Left lung (tissue), 10 donors: ENCODE measurements around the gene CYB5D1. TPM values are rescaled to one million over a fixed set of nuclear protein-coding genes. Genes with fewer than 3 reads are reported as not detected.

Experiments used
- ATAC-seq: fragments of 200-7000 bp; cut with Tn5 transposase; one replicate; pipeline ENCODE4 v1.9.1; 2020; ENCODE audit warnings: moderate library complexity
- DNase-seq, 4 donors: peaks; one replicate each; pipeline ENCODE4 v3.0.0-alpha.2; 2013 to 2020
- H3K27ac ChIP-seq, 2 donors: fragments of 200-600 bp; sonication (generic) in 1 of 2; one replicate each; pipeline versions ENCODE4 v1.5.0 to v1.8.0; 2020 to 2021
- H3K27me3 ChIP-seq, 2 donors: fragments of 200-600 bp; sonication (generic) in 1 of 2; one replicate each; pipeline versions ENCODE4 v1.5.0 to v1.8.0; 2020 to 2021
- H3K36me3 ChIP-seq, 2 donors: fragments of 200-600 bp; sonication (generic) in 1 of 2; one replicate each; pipeline versions ENCODE4 v1.5.0 to v1.8.0; 2020 to 2021
- H3K4me1 ChIP-seq, 2 donors: fragments of 200-600 bp; one replicate each; pipeline ENCODE4 v1.8.0; 2021
- H3K4me3 ChIP-seq, 2 donors: fragments of 200-600 bp; sonication (generic) in 1 of 2; one replicate each; pipeline versions ENCODE4 v1.5.0 to v1.8.0; 2020 to 2021; ENCODE audit warnings: mild to moderate bottlenecking in 1 of 2
- H3K9me3 ChIP-seq, 2 donors: fragments of 200-600 bp; sonication (generic) in 1 of 2; one replicate each; pipeline versions ENCODE4 v1.5.0 to v1.8.0; 2020 to 2021
- intact Hi-C, 2 donors: fragments of 100-400 bp; cut with DNase I; formaldehyde crosslinking; loops; one replicate each; pipeline versions ENCODE4 v1.11.2 to v1.14.2; 2022
- polyA plus RNA-seq, 6 donors: library from polyadenylated mRNA; unstranded; fragments of 120-200 nt; gene quantifications; one replicate each; pipeline ENCODE4 v1.2.1, GENCODE V29; 2013; ENCODE audit not compliant: insufficient read length in 6 of 6
- total RNA-seq, 2 donors: library from RNA; stranded (reverse); fragmentation: NEBNext Ultra II Directional; extraction: Animal tissue kit (Norgen Biotek cat#: 25700); gene quantifications; one replicate each; pipeline ENCODE4 v1.2.1, GENCODE V29; 2021
- TF ChIP-seq, protein P1 (sequence below), 2 donors: fragments of 200-600 bp; sonication (generic) in 1 of 2; IDR thresholded peaks; one replicate each; pipeline versions ENCODE4 v1.5.0 to v1.8.0; 2021; ENCODE audit warnings: antibody characterized with exemption in 2 of 2
- donor health status: DM: no; HTN: yes; CAD: no.
- donor health status: DM: no; HTN: no; CAD: no.

CYB5D1 gene
- total and polyA plus RNA-seq, 8 donors = 9.8 to 25.8 (median 19.2) TPM

DNA sequence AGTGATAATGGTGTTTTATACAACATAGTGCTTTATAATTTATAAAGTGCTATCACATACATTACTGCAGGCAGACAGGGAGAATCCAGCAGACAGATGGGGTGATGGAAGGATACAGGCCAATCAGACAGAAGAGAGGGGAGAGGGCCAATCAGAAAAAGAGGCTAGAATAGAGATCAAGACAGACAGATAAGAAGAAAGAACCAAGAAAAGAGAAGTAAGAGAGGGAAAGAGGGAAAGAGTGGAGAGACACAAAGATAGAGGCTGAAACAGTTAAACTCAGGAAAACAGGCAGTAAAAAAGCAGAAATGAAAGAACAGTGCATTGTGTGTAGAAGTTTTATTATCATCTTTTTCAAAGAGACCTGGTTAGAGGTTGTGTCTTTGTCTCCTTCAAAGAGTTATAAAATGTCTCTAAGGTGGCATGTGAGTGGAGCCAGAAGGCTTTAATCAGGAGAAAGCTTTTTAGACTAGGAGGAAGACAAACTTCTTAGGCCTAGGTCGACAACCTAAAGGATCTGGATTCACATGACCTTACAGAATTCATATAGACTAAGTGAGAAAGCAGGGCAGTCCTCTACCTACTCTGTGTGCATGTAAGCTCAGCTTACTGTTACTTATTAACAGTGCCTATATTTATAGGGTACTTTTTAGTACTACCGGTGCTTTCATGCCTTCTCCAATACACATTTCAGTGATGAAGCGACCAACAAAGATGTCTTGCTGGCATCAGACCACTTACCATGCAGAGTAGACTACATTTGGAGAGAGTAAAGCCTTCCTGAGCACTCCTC is 22.5 kb downstream of the CYB5D1 start:
- H3K4me1 ChIP-seq = peaks cover 4 to 52% of the 10 kb centered on the region in 2 donors
- no peak overlapping the region for H3K4me3 ChIP-seq
- no peak for DNase-seq
- no peaks in the 10 kb centered on the region for H3K9me3 ChIP-seq
- H3K36me3 ChIP-seq = peaks cover 0 to 3% of the 10 kb centered on the region in 2 donors
- no peak overlapping the region for H3K27ac ChIP-seq
- no peaks in the 10 kb centered on the region for H3K27me3 ChIP-seq
- intact Hi-C loops = no loop called here
- ATAC-seq = no peak
- TF ChIP-seq, protein P1, sequence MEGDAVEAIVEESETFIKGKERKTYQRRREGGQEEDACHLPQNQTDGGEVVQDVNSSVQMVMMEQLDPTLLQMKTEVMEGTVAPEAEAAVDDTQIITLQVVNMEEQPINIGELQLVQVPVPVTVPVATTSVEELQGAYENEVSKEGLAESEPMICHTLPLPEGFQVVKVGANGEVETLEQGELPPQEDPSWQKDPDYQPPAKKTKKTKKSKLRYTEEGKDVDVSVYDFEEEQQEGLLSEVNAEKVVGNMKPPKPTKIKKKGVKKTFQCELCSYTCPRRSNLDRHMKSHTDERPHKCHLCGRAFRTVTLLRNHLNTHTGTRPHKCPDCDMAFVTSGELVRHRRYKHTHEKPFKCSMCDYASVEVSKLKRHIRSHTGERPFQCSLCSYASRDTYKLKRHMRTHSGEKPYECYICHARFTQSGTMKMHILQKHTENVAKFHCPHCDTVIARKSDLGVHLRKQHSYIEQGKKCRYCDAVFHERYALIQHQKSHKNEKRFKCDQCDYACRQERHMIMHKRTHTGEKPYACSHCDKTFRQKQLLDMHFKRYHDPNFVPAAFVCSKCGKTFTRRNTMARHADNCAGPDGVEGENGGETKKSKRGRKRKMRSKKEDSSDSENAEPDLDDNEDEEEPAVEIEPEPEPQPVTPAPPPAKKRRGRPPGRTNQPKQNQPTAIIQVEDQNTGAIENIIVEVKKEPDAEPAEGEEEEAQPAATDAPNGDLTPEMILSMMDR (IDR thresholded peaks at IDR 0.05) = no peak

DNA sequence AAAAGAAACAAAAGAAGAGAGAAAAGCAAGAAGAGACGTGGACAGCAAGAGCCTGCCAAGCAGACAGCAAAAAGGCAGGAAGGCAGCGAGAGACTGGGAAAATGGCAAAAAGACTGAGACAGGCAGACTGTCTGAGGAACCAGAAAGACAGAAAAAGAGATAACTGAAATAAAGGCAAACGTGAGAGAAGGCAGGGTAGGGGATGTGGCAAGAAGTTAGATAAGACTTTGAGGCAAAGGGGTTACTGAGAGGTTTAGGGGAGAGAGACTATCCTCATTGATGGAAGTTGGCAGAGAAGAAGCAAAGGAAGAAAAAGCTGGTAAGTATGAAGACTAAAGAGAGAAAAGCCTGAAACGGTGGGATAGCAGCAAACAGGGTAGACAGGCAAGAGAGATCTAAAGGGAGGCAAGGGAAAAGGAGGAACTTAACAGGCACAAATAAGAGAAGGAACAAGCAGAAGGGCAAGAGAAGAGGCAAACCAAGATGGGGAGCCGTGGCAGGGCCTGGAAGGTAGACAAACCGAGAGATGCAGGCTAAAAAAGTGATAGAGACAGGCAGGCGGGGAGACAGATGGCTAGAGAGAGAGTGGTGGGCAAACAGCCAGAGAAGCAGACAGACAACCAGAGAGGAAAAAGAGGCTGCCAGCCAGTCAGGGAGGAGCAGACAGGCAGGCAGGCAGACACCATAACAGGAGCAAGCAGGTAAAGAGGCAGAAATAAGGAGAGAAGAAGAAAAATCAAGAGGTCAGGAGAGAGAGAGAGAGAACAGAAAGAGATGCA is 23.7 kb downstream of the CYB5D1 start:
- ATAC-seq (no peak), DNase-seq (no peak)
- TF ChIP-seq, protein P1 (IDR thresholded peaks at IDR 0.05) = no peak
- intact Hi-C loops = no loop called here
- peaks cover 0 to 3% of the 10 kb centered on the region in 2 donors for H3K36me3 ChIP-seq
- peak overlapping the region in 1 of 2 donors; percentile 63 for H3K27ac ChIP-seq
- H3K27me3 ChIP-seq = no peaks in the 10 kb centered on the region
- no peaks in the 10 kb centered on the region for H3K9me3 ChIP-seq
- peaks cover 4 to 58% of the 10 kb centered on the region in 2 donors for H3K4me1 ChIP-seq
- H3K4me3 ChIP-seq = no peak overlapping the region

DNA sequence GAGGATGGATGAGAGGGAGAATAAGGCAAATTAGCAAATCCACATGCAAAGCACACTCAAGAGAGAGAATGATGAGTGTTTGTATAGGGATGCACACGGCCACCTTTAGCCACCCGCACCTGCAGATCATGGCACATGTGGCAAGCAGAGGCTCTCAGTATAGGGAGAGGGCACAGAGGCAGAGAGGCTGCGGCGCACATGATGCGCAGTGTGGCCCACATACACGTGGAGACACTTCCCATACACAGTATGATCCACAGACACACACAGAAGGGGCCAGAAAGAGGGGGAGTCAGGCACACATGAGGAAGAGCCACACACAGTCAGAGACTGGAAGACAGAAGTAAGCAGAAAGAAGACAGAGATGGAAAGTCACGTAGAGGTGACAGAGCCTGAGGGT is 24.3 kb downstream of the CYB5D1 start:
- TF ChIP-seq, protein P1 (IDR thresholded peaks at IDR 0.05) = no peak
- no peak for ATAC-seq
- no peak for DNase-seq
- Histone ChIP-seq H3K27ac (peak overlapping the region in 1 of 2 donors; percentile 63), H3K36me3 (peaks cover 0 to 3% of the 10 kb centered on the region in 2 donors), H3K9me3 (no peaks in the 10 kb centered on the region), H3K4me1 (peaks cover 4 to 62% of the 10 kb centered on the region in 2 donors), H3K27me3 (no peaks in the 10 kb centered on the region), H3K4me3 (no peak overlapping the region)
- intact Hi-C loops = no loop called here

DNA sequence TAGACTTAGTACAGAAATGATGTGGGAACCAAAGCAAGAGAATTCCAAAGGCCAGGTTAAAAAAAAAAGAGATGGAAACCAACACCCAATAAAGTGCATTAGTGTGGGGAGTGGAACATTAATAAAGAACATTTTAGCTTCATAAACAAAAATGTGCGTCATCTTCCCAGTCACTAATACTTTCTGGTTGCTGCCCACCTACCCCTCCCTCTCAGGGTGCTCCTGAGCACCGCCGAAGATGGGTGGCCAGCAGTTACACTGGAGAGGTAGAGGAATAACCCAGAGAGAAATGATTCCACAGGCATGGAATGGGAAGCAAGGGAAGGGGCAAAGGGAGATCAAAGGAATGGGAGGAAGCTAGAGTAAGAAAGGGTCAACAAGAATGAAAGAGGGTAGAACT is 24.8 kb downstream of the CYB5D1 start:
- ATAC-seq (no peak), DNase-seq (no peak)
- TF ChIP-seq, protein P1 (IDR thresholded peaks at IDR 0.05) = no peak
- H3K9me3 ChIP-seq = no peaks in the 10 kb centered on the region
- intact Hi-C loops = no loop called here
- H3K4me3 ChIP-seq = no peak overlapping the region
- no peaks in the 10 kb centered on the region for H3K27me3 ChIP-seq
- peaks cover 4 to 65% of the 10 kb centered on the region in 2 donors for H3K4me1 ChIP-seq
- H3K27ac ChIP-seq = peak overlapping the region; percentile 28 to 55
- H3K36me3 ChIP-seq = no peaks in the 10 kb centered on the region

DNA sequence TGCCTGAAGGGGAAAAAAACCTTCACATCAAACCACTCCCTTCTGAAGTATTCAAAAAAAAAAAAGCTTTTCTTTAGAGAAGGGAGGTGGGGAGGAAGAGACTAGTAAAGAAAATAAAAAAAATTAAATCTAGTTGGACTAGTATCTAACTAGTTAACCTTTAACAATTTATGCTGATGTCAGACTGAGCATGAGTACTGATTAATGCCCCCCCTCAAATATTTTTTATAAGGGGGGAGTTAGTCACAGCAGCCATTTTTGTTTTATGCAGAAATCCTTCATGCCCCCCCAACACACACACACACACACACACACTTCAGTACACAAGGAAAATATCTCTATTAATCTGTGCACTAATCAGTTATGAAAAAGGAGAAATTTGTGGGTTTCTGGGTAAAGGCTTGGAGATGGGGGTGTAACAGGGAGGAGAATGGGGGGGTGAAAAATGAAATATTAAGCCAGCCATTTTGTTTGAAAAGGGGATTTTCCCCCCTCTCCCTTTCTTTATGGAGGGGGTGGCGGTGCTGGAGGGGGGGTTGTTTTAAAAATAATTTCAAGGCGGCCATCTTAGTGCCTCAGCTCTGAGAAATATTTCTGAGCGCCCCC is 26.1 kb downstream of the CYB5D1 start:
- DNase-seq (peak in 2 of 4 donors; percentile 53 to 68), ATAC-seq (no peak)
- H3K9me3 ChIP-seq = no peaks in the 10 kb centered on the region
- intact Hi-C loops = no loop called here
- H3K27ac ChIP-seq = peak overlapping the region; percentile 55 to 65
- TF ChIP-seq, protein P1 (IDR thresholded peaks at IDR 0.05) = no peak
- H3K36me3 ChIP-seq = no peaks in the 10 kb centered on the region
- peaks cover 15 to 76% of the 10 kb centered on the region in 2 donors for H3K4me1 ChIP-seq
- H3K4me3 ChIP-seq = peak overlapping the region in 1 of 2 donors; percentile 89
- no peaks in the 10 kb centered on the region for H3K27me3 ChIP-seq
